HG02938 (cell line): Measurements from ENCODE around the gene KIAA1210.
"Not testable (repeated sequence)": the region's sequence is repeated elsewhere in the genome, so short reads cannot be mapped to it uniquely, and the experiment has no call there.

Experiments
- ATAC-seq: cut with Tn5 transposase; IDR thresholded peaks from one replicate; pipeline ENCODE4 v1.9.1; 2021; ENCODE audit warnings: mild to moderate bottlenecking, moderate library complexity; ENCODE audit not compliant: unreplicated experiment

The KIAA1210 gene

DNA sequence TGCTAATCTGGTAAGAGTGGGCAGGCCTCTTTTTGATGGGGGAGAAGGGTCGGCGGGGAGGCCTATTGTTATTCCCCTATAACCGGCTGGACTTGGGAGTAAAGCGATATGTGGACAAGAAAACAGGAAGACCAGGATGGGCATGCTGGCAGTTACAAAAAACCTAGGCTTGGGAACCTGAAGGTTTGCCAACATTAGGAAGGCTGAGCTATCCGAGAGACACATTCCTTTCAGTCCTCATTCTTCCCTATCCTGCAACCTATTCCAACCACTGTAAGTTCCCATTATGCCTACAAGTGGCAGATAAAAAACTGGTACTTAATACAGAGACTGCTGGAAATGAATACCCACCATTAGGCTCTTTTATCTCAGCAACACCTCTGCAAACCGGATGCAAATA is 87.2 kb downstream of the KIAA1210 start:
- no peak for ATAC-seq

GRCh38 chrX:119036107-119037029 is 91.2 kb downstream of the KIAA1210 start:
- ATAC-seq = no peak

DNA sequence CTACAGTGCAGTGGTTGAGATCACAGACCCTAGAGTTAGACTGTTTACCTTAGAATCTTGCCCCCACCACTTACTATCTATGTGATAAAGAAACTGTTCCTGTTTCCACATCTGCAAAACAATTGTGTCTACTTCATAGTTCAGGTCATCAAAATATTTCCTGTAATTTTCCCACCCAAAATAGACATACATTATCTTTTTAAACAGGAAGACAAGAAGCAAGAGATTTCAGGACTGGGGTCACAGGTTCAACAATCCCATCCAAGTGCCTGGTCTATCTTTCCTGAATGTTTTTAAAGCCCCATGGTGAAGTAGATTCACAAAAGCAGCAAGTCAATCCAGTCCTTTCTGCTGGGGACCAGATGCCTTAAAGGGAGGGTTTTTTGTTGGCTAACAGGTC is 96.6 kb downstream of the KIAA1210 start:
- ATAC-seq = no peak

DNA sequence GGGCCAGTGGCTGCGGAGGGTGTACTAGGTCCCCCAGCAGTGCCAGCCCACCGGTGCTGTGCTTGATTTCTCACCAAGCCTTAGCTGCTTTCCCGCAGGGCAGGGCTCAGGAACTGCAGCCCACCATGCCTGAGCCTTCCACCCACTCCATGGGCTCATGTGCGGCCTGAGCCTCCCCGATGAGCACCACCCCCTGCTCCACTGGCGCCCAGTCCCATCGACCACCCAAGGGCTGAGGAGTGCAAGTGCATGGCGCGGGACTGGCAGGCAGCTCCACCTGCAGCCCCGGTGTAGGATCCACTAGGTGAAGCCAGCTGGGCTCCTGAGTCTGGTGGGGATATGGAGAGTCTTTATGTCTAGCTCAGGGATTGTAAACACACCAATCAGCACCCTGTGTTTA is 98.0 kb downstream of the KIAA1210 start:
- ATAC-seq = not testable (repeated sequence)

DNA sequence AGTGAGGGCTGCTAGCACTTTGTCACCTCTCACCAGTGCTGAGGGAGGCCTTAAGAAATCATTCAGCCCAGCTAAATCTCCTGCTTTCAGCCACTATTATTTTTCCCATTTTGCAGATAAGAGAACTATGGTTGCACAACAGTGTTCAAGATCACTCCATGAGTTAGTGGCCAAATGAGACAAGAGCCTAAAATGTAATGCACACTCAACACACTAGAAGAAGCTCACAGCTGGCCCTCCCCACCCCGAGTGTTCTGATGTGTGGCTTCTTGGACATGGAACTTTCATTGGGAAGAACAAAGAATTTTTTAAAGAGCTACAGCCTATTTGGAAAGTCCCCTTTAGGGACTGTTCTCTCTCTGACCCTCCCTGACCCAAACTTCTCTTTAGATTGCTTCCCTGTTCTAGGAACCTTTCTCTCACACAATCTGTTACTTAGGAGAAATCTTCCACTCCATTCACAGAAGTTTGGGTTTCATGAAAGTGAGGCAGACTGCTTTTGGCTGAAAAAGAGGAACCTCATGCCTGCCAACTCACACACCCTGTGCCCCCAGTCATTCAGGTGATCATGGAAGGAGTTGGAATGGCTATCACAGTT is 98.8 kb downstream of the KIAA1210 start:
- ATAC-seq = no peak
